ENCODE results near the gene LRP1B. TPM values are rescaled to one million over a fixed set of nuclear protein-coding genes. Genes with fewer than 3 reads are reported as not detected.

LRP1B gene
- polyA plus RNA-seq, 1 of the 3 experiments (the other 2 are of a cell fraction) = 0.28 TPM

DNA sequence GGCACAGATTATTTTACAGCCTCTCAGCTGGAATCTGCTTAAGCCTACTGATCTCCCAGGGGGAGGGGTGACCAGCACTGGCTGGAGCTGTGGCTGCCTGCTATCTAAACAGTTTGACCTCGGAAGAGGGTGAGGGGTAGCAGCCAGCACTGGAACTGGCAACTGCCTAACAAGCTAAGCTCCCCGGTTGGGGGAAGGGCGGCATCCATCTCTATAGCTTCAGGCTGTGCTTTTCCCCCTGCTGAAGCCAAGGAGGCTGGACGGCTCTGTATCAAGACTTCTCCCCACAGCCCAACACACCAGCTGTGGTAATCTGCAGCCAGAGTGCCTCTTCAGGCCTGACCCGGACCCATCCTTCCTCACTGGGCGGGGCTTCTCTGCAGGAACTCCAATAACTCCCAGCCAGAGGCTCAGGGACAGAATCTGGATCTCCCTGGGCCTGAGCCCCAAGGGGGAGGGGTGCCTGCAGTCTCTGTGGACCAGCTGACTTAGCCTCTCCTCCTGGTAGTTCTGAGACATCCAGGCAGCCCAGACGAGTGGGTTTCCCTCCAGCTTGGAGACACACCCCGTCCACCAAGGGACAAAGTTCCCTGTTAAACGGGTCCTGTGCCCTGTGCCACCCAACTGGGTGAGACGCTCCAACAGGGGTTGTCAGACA lies 560.2 kb downstream of the LRP1B start:
- TF ChIP-seq, protein P1, sequence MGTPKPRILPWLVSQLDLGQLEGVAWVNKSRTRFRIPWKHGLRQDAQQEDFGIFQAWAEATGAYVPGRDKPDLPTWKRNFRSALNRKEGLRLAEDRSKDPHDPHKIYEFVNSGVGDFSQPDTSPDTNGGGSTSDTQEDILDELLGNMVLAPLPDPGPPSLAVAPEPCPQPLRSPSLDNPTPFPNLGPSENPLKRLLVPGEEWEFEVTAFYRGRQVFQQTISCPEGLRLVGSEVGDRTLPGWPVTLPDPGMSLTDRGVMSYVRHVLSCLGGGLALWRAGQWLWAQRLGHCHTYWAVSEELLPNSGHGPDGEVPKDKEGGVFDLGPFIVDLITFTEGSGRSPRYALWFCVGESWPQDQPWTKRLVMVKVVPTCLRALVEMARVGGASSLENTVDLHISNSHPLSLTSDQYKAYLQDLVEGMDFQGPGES (IDR thresholded peaks at IDR 0.05; ENCODE audit: low read depth, low read length) = no peak
- TF ChIP-seq CHD2 (IDR thresholded peaks at IDR 0.05; ENCODE audit: low read length, partially characterized antibody) (no peak), POLR2AphosphoS5 (IDR thresholded peaks at IDR 0.05; ENCODE audit: low read depth, low read length) (no peak), RCOR1 (IDR thresholded peaks at IDR 0.05; ENCODE audit: low read length) (no peak), FOXJ3 (CRISPR knock-in tag; IDR thresholded peaks at IDR 0.05) (no peak), RAD21 (IDR thresholded peaks at IDR 0.05; ENCODE audit: low read length) (no peak)
- TF ChIP-seq, protein P2, sequence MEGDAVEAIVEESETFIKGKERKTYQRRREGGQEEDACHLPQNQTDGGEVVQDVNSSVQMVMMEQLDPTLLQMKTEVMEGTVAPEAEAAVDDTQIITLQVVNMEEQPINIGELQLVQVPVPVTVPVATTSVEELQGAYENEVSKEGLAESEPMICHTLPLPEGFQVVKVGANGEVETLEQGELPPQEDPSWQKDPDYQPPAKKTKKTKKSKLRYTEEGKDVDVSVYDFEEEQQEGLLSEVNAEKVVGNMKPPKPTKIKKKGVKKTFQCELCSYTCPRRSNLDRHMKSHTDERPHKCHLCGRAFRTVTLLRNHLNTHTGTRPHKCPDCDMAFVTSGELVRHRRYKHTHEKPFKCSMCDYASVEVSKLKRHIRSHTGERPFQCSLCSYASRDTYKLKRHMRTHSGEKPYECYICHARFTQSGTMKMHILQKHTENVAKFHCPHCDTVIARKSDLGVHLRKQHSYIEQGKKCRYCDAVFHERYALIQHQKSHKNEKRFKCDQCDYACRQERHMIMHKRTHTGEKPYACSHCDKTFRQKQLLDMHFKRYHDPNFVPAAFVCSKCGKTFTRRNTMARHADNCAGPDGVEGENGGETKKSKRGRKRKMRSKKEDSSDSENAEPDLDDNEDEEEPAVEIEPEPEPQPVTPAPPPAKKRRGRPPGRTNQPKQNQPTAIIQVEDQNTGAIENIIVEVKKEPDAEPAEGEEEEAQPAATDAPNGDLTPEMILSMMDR (IDR thresholded peaks at IDR 0.05) = no peak
- H3K9me2 ChIP-seq = no peaks in the 10 kb centered on the region
- CTCF ChIA-PET = no interaction called here
- H3F3A ChIP-seq (replicated peaks; ENCODE audit: insufficient read depth) = no peaks in the 10 kb centered on the region
- H3K4me1 ChIP-seq (ENCODE audit: control insufficient read depth in 1 of 2, insufficient read depth in 2 of 2, low read depth in 1 of 2, low read length in 1 of 2) = peaks cover 0 to 8% of the 10 kb centered on the region in 2 experiments; a peak in 1 of 4 replicates
- H4K20me1 ChIP-seq (ENCODE audit: insufficient read depth) = no peaks in the 10 kb centered on the region
- H3K27ac ChIP-seq (ENCODE audit: low read depth in 2 of 2, low read length in 1 of 2) = no peak overlapping the region
- no peak overlapping the region for H3K4me3 ChIP-seq (ENCODE audit: low read depth in 2 of 2, low read length in 1 of 2)
- no peaks in the 10 kb centered on the region for H3K9me3 ChIP-seq
- H3K27me3 ChIP-seq (ENCODE audit: insufficient read depth) = no peaks in the 10 kb centered on the region
- POLR2A ChIA-PET = no interaction called here
- H3K9ac ChIP-seq = no peak overlapping the region
- WGBS (ENCODE audit: low lambda C conversion rate) = 74% methylated on average over 6 of the region's 10 CpGs
- no peak overlapping the region for H3K4me2 ChIP-seq
- no peaks in the 10 kb centered on the region for H3K79me2 ChIP-seq (ENCODE audit: insufficient read depth)
- no peak overlapping the region for H2AFZ ChIP-seq (ENCODE audit: low read depth)
- no peaks in the 10 kb centered on the region for H3K36me3 ChIP-seq (replicated peaks in 1 of 2; ENCODE audit: control insufficient read depth in 1 of 2, insufficient read depth in 2 of 2, low read length in 1 of 2)
- DNase-seq = no peak

DNA sequence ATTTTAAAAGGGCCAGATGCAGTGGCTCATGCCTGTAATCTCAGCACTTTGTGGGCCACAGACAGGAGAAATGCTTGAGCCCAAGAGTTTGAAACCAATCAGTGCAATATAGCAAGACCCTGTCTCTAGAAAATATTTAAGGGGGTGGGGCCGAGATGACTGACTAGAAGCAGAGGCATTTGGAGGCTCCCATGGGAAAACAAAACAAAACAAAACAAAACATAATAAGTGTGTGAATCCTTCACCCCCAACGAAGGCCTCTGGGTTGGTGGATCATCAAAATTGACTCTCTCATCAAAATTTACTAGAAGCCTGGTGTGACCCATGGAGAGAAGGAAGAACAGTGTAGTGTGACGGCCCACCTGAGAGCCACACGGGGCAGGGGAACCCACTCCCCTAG lies 560.9 kb downstream of the LRP1B start:
- no peak for DNase-seq
- no peak for TF ChIP-seq EZH2phosphoT487 (IDR thresholded peaks at IDR 0.05; ENCODE audit: borderline replicate concordance, low read depth)
- TF ChIP-seq, protein P3, sequence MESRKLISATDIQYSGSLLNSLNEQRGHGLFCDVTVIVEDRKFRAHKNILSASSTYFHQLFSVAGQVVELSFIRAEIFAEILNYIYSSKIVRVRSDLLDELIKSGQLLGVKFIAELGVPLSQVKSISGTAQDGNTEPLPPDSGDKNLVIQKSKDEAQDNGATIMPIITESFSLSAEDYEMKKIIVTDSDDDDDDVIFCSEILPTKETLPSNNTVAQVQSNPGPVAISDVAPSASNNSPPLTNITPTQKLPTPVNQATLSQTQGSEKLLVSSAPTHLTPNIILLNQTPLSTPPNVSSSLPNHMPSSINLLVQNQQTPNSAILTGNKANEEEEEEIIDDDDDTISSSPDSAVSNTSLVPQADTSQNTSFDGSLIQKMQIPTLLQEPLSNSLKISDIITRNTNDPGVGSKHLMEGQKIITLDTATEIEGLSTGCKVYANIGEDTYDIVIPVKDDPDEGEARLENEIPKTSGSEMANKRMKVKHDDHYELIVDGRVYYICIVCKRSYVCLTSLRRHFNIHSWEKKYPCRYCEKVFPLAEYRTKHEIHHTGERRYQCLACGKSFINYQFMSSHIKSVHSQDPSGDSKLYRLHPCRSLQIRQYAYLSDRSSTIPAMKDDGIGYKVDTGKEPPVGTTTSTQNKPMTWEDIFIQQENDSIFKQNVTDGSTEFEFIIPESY (IDR thresholded peaks at IDR 0.05; ENCODE audit: borderline replicate concordance, low read depth) = no peak
- TF ChIP-seq MXI1 (IDR thresholded peaks at IDR 0.05; ENCODE audit: low read depth, low read length) = no peak
- Histone ChIP-seq H3K9me3 (no peaks in the 10 kb centered on the region), H2AFZ (ENCODE audit: low read depth) (no peak overlapping the region), H3K36me3 (replicated peaks in 1 of 2; ENCODE audit: control insufficient read depth in 1 of 2, insufficient read depth in 2 of 2, low read length in 1 of 2) (no peaks in the 10 kb centered on the region), H3K79me2 (ENCODE audit: insufficient read depth) (no peaks in the 10 kb centered on the region), H4K20me1 (ENCODE audit: insufficient read depth) (no peaks in the 10 kb centered on the region), H3K4me1 (ENCODE audit: control insufficient read depth in 1 of 2, insufficient read depth in 2 of 2, low read depth in 1 of 2, low read length in 1 of 2) (peaks cover 0 to 8% of the 10 kb centered on the region in 2 experiments; a peak in 1 of 4 replicates), H3K27me3 (ENCODE audit: insufficient read depth) (no peaks in the 10 kb centered on the region), H3K27ac (ENCODE audit: low read depth in 2 of 2, low read length in 1 of 2) (no peak overlapping the region), H3F3A (replicated peaks; ENCODE audit: insufficient read depth) (no peaks in the 10 kb centered on the region), H3K4me3 (ENCODE audit: low read depth in 2 of 2, low read length in 1 of 2) (no peak overlapping the region), H3K4me2 (no peak overlapping the region), H3K9me2 (no peaks in the 10 kb centered on the region), H3K9ac (no peak overlapping the region)
- whole genome bisulfite sequencing (ENCODE audit: low lambda C conversion rate) = 70% methylated on average over 4 of the region's 4 CpGs
- ChIA-PET CTCF (no interaction called here), POLR2A (no interaction called here)
